C4-2B (cell line): ENCODE data around the gene XRN2.

Experiments
- H3K27ac ChIP-seq: fragments of 450-650 bp; 2 replicates; pipeline ENCODE4 v1.5.1; 2017
- ZFX ChIP-seq: fragments of 450-650 bp; IDR thresholded peaks from 2 replicates; pipeline ENCODE4 v1.6.1; 2017
- TF ChIP-seq, protein P1 (sequence below): fragments of 450-650 bp; conservative IDR thresholded peaks from 2 replicates; pipeline ENCODE4 v1.5.1; 2017; ENCODE audit warnings: mild to moderate bottlenecking

The XRN2 gene

GRCh38 chr20:21353236-21353635, 50.1 kb downstream of the XRN2 start:
- H3K27ac ChIP-seq: no peak overlapping the region
- TF ChIP-seq, protein P1, sequence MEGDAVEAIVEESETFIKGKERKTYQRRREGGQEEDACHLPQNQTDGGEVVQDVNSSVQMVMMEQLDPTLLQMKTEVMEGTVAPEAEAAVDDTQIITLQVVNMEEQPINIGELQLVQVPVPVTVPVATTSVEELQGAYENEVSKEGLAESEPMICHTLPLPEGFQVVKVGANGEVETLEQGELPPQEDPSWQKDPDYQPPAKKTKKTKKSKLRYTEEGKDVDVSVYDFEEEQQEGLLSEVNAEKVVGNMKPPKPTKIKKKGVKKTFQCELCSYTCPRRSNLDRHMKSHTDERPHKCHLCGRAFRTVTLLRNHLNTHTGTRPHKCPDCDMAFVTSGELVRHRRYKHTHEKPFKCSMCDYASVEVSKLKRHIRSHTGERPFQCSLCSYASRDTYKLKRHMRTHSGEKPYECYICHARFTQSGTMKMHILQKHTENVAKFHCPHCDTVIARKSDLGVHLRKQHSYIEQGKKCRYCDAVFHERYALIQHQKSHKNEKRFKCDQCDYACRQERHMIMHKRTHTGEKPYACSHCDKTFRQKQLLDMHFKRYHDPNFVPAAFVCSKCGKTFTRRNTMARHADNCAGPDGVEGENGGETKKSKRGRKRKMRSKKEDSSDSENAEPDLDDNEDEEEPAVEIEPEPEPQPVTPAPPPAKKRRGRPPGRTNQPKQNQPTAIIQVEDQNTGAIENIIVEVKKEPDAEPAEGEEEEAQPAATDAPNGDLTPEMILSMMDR: no peak
- no peak for TF ChIP-seq ZFX

- TF ChIP-seq, protein P1: no peak
- no peak for TF ChIP-seq ZFX
Observed at GRCh38 chr20:21355981-21356380, 52.9 kb downstream of the XRN2 start.

DNA sequence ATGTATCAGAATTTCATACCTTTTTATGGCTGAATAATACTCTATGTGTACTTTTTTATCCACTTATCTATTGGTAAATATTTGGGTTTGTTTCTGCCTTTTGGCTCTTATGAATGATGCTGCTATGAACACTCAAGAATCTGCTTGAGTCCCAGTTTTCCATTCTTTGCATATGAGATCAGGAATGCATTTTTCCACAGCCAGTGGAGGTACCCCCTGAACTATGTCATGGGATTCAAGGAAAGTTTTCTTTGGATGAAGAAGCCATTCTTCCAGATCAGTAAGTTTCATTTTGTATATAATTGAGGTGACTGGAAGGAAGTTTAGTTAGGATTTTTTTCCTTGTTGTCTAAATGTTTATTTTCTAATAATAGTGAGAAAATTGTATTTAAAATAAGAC, 53.3 kb downstream of the XRN2 start:
- TF ChIP-seq, protein P1: no peak
- TF ChIP-seq ZFX: no peak
- no peak overlapping the region for H3K27ac ChIP-seq

More at GRCh38 chr20:21355981-21356380, 52.9 kb downstream of the XRN2 start:
- H3K27ac ChIP-seq: no peak overlapping the region

GRCh38 chr20:21357844-21358243, 54.7 kb downstream of the XRN2 start:
- no peak overlapping the region for H3K27ac ChIP-seq
- TF ChIP-seq ZFX: no peak
- TF ChIP-seq, protein P1: no peak

- no peak overlapping the region for H3K27ac ChIP-seq
- TF ChIP-seq, protein P1: no peak
- TF ChIP-seq ZFX: no peak
Observed at GRCh38 chr20:21358737-21359136, 55.6 kb downstream of the XRN2 start.

DNA sequence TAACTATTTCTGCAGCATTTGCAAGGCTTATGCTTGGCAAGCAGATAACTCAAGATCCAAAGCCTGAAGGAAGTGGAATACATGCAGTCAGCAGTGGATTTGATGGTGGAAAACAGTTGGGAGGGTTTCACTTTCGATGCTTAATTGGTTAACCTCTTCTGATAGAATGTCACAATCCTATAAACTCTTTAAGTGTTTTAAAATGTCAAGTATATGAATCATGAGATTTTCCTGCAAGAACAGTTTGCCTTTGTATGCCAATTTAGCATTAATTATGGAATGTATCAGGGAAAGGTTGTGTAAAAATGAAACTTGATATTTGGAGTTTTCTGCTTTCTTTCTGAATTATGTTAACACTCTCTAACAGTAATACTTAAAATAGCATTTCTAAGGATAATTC, 57.6 kb downstream of the XRN2 start:
- TF ChIP-seq, protein P1: no peak
- no peak for TF ChIP-seq ZFX
- H3K27ac ChIP-seq: no peak overlapping the region

GRCh38 chr20:21361266-21361665, 58.1 kb downstream of the XRN2 start:
- TF ChIP-seq, protein P1: no peak
- no peak for TF ChIP-seq ZFX
- H3K27ac ChIP-seq: no peak overlapping the region
